Esophagus muscularis mucosa (tissue), 4 donors: ENCODE results near the gene GLTPD2. TPM values are rescaled to one million over a fixed set of nuclear protein-coding genes. Genes with fewer than 3 reads are reported as not detected.

Experiments used
- DNase-seq: peaks from one replicate; pipeline ENCODE4 v3.0.0-alpha.2; 2017; ENCODE audit errors: extremely low spot score
- H3K27ac ChIP-seq, 4 donors: fragments of 200-600 bp; sonication (generic); replicated peaks in 1 of 4; 1 replicate in 3 of 4; 2 replicates in 1 of 4; pipeline ENCODE4 v1.5.1; 2016 to 2019; ENCODE audit warnings: mild to moderate bottlenecking in 1 of 4
- H3K27me3 ChIP-seq, 4 donors: fragments of 200-600 bp; sonication (generic); one replicate each; pipeline versions ENCODE4 v1.5.1 to v1.6.0; 2016 to 2019
- H3K36me3 ChIP-seq, 4 donors: fragments of 200-600 bp; sonication (generic); one replicate each; pipeline ENCODE4 v1.5.1; 2016 to 2019
- H3K4me1 ChIP-seq, 4 donors: fragments of 200-600 bp; sonication (generic); one replicate each; pipeline ENCODE4 v1.5.1; 2016 to 2019
- H3K4me3 ChIP-seq, 4 donors: fragments of 200-600 bp; sonication (generic); 1 replicate in 2 of 4; 2 replicates in 2 of 4; pipeline ENCODE4 v1.5.1; 2016 to 2019; ENCODE audit warnings: mild to moderate bottlenecking in 4 of 4, moderate library complexity in 1 of 4
- H3K9me3 ChIP-seq, 4 donors: fragments of 200-600 bp; sonication (generic); 1 replicate in 3 of 4; 2 replicates in 1 of 4; pipeline ENCODE4 v1.5.1; 2016 to 2019
- EP300 ChIP-seq: sonication (generic); formaldehyde crosslinking; IDR thresholded peaks from one replicate; pipeline ENCODE4 v1.6.1; 2017; ENCODE audit warnings: antibody characterized with exemption
- POLR2A ChIP-seq: fragments of 450-650 bp; IDR thresholded peaks from one replicate; pipeline ENCODE4 v1.6.1; 2017; ENCODE audit warnings: antibody characterized with exemption, moderate library complexity, mild to moderate bottlenecking, low read depth
- POLR2AphosphoS5 ChIP-seq, 2 donors: sonication (generic); formaldehyde crosslinking; IDR thresholded peaks; one replicate each; pipeline ENCODE4 v1.6.1; 2017; ENCODE audit warnings: antibody characterized with exemption in 2 of 2
- WGBS: methylation state at CpG from one replicate; pipeline ENCODE4 v1.1.5; 2018; 5-methylcytosine and 5-hydroxymethylcytosine counted together
- intact Hi-C: fragments of 100-400 bp; cut with DNase I; formaldehyde crosslinking; loops from one replicate; pipeline ENCODE4 v1.15.1; 2023
- total RNA-seq, 4 donors: library from RNA; depleted of rRNA; stranded (reverse); fragments of >200 nt; gene quantifications; one replicate each; pipeline versions ENCODE4 v1.1.0 to v1.2.1, GENCODE V29; 2016
- TF ChIP-seq, protein P1 (sequence below), 3 experiments: fragments of 200-600 bp in 2 of 3; fragments of 450-650 bp in 1 of 3; sonication (generic) in 2 of 3; IDR thresholded peaks; one replicate each; pipeline ENCODE4 v1.5.1; 2017 to 2019; ENCODE audit warnings: antibody characterized with exemption in 3 of 3, mild to moderate bottlenecking in 2 of 3, moderate library complexity in 1 of 3

GLTPD2 gene
- total RNA-seq, 4 donors from 2014 or later = not detected

DNA sequence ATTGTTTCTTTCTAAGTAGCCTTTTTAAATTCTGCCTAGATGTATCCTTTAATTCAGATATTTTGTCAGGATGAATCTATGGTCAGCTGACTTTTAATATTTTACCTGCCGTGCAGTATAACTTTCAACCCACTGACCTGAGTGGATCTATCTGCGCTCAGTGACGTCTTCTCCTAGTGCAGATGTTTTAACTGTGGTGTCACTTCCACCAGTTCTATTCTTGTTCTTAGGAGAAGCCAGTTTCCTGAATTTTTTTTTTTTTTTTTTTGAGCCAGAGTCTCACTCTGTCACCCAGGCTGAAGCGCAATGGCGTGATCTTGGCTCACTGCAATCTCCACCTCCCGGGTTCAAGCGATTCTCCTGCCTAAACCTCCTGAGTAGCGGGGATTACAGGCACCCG, 22.0 kb upstream of the GLTPD2 start:
- Histone ChIP-seq H3K27me3 (peaks cover 0 to 11% (median 0%) of the 10 kb centered on the region in 4 donors), H3K4me3 (no peak overlapping the region), H3K36me3 (no peaks in the 10 kb centered on the region), H3K4me1 (no peaks in the 10 kb centered on the region), H3K27ac (peak overlapping the region in 1 of 4 donors; percentile 39), H3K9me3 (no peaks in the 10 kb centered on the region)
- no peak for TF ChIP-seq POLR2AphosphoS5 (IDR thresholded peaks at IDR 0.05)
- TF ChIP-seq, protein P1, sequence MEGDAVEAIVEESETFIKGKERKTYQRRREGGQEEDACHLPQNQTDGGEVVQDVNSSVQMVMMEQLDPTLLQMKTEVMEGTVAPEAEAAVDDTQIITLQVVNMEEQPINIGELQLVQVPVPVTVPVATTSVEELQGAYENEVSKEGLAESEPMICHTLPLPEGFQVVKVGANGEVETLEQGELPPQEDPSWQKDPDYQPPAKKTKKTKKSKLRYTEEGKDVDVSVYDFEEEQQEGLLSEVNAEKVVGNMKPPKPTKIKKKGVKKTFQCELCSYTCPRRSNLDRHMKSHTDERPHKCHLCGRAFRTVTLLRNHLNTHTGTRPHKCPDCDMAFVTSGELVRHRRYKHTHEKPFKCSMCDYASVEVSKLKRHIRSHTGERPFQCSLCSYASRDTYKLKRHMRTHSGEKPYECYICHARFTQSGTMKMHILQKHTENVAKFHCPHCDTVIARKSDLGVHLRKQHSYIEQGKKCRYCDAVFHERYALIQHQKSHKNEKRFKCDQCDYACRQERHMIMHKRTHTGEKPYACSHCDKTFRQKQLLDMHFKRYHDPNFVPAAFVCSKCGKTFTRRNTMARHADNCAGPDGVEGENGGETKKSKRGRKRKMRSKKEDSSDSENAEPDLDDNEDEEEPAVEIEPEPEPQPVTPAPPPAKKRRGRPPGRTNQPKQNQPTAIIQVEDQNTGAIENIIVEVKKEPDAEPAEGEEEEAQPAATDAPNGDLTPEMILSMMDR (IDR thresholded peaks at IDR 0.05) = no peak
- no peak for TF ChIP-seq EP300
- no peak for TF ChIP-seq POLR2A
- 61% methylated on average over 8 of the region's 9 CpGs for WGBS
- intact Hi-C loops = no loop called here
- no peak for DNase-seq

- TF ChIP-seq, protein P1 (IDR thresholded peaks at IDR 0.05) = no peak
- TF ChIP-seq POLR2AphosphoS5 (IDR thresholded peaks at IDR 0.05) (no peak), EP300 (no peak), POLR2A (no peak)
These were observed 20.5 kb upstream of the GLTPD2 start for GRCh38 chr17:4768298-4768697.

GRCh38 chr17:4769628-4770027, 19.1 kb upstream of the GLTPD2 start:
- TF ChIP-seq POLR2A (no peak), EP300 (no peak)
- TF ChIP-seq, protein P1 (IDR thresholded peaks at IDR 0.05) = no peak

More at GRCh38 chr17:4768298-4768697, 20.5 kb upstream of the GLTPD2 start:
- intact Hi-C loops = no loop called here
- Histone ChIP-seq H3K36me3 (no peaks in the 10 kb centered on the region), H3K4me3 (no peak overlapping the region), H3K27ac (no peak overlapping the region), H3K27me3 (peaks cover 0 to 22% (median 0%) of the 10 kb centered on the region in 4 donors), H3K4me1 (no peaks in the 10 kb centered on the region), H3K9me3 (no peaks in the 10 kb centered on the region)
- 79% methylated on average over 6 of the region's 6 CpGs for WGBS
- no peak for DNase-seq

GRCh38 chr17:4771519-4772234, 17.1 kb upstream of the GLTPD2 start, which contains the start of gene TM4SF5:
Gene TM4SF5 (plus strand): TSS chr17:4771886. CDS start chr17:4771923, 37 bp downstream.
- Histone ChIP-seq H3K27me3 (peaks cover 0 to 31% (median 0%) of the 10 kb centered on the region in 4 donors), H3K36me3 (no peaks in the 10 kb centered on the region), H3K27ac (no peak within 1 kb of the TSS), H3K4me3 (no peak within 1 kb of the TSS), H3K9me3 (no peaks in the 10 kb centered on the region), H3K4me1 (no peaks in the 10 kb centered on the region)
- no peak for TF ChIP-seq POLR2A
- TF ChIP-seq, protein P1 (IDR thresholded peaks at IDR 0.05) = no peak
- TF ChIP-seq EP300 = no peak
- no peak for TF ChIP-seq POLR2AphosphoS5 (IDR thresholded peaks at IDR 0.05)
- WGBS = 67% methylated on average over 13 of the region's 13 CpGs
- intact Hi-C loops = no loop called here
- no peak for DNase-seq

More at GRCh38 chr17:4769628-4770027, 19.1 kb upstream of the GLTPD2 start:
- Histone ChIP-seq H3K4me1 (no peaks in the 10 kb centered on the region), H3K4me3 (no peak overlapping the region), H3K27me3 (peaks cover 0 to 26% (median 0%) of the 10 kb centered on the region in 4 donors), H3K27ac (no peak overlapping the region), H3K9me3 (no peaks in the 10 kb centered on the region), H3K36me3 (no peaks in the 10 kb centered on the region)
- DNase-seq = no peak
- 95% methylated on average over 2 of the region's 2 CpGs for WGBS
- intact Hi-C loops = no loop called here
